Thyroid gland (tissue), 4 donors: ENCODE measurements around the gene CANX.

Source experiments
- CTCF ChIP-seq, 6 experiments: fragments of 200-600 bp in 3 of 6; fragments of 450-650 bp in 3 of 6; sonication (generic) in 3 of 6; IDR thresholded peaks; one replicate each; pipeline ENCODE4 v1.5.1; 2016 to 2019; ENCODE audit warnings: antibody characterized with exemption in 6 of 6, mild to moderate bottlenecking in 2 of 6, inconsistent platforms in 1 of 6, moderate library complexity in 1 of 6
- POLR2A ChIP-seq, 2 donors: fragments of 450-650 bp; IDR thresholded peaks; one replicate each; pipeline ENCODE4 v1.6.1; 2017; ENCODE audit warnings: antibody characterized with exemption in 2 of 2, mild to moderate bottlenecking in 2 of 2, moderate library complexity in 1 of 2

- TF ChIP-seq CTCF (IDR thresholded peaks at IDR 0.05) (no peak), POLR2A (IDR thresholded peaks at IDR 0.05) (no peak)
These were observed 79.8 kb downstream of the CANX start for GRCh38 chr5:179778591-179778990.
